ENCODE results near the gene MTCH1.

MTCH1 gene

DNA sequence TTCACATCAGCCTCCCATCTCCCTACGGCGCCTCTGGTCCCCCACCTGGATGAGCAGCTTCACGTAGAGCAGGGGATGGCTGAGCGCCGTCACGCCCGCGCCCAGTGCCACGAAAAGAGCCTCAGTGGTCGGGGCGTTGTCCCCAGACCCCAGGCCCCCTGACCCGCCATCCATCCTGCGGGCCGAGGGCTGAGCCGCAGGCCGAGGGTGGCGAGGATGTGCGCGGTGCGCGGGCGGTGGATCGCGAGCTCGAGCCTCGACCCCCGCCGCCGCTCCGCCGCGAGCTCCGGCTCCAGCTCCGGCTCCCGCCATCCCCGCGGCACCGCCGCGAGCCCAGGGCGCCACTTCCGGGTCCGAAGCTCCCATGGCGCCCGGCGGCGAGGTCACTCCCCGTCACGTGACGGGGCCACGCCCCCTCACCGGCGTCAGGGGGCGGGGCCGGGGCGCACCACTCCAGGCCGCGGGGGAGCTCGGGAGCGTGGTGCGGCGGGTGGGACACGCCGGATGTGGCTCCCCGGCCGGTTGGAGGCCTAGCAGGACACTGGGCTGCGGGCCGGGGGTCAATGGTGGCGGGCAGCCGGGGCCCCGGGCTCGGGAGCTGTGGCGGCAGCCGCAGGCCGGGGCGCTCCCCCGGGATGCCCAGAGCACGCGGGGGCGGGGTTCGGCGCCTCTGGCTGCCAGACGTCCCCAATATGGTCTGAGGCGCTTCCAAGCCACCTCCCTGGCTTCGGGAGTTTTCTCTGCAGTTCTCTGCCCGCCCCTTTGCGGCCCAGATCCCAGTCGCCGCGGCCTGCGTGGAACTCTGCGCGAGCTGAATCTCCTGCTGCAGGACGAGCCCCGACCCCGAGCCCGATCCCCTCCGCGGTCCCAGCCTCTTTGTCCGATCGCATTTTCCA lies at the start of gene MTCH1:
Gene MTCH1 (minus strand): TSS at position 389 of the 896 bp plus-strand sequence. CDS start 23 bp downstream, at position 366.
- peak; percentile 93 for DNase-seq

GRCh38 chr6:37033819-37034795 lies 48.1 kb upstream of the MTCH1 start:
- DNase-seq, result no peak

GRCh38 chr6:37033255-37033654 lies 47.3 kb upstream of the MTCH1 start:
- no peak for DNase-seq

DNA sequence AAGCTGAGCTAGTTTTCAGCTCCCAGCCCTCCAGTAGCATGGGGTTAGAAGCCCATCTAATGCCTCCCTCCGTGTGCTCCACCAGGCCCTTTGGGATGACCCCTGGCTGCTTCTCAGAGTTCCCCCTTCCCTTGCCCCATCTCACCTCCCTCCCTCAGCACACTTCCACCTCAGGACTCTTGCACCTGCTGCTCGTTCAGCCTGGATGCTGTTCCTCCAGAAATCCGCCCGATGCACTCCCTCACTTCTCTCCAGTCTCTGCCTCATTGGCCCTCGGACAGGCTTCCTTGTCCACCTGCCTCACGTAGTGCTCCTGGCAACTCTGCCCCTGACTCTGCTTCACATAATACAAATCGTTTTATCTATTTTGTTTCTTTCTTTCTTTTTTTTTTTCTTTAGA lies 46.2 kb upstream of the MTCH1 start:
- no peak for DNase-seq

DNA sequence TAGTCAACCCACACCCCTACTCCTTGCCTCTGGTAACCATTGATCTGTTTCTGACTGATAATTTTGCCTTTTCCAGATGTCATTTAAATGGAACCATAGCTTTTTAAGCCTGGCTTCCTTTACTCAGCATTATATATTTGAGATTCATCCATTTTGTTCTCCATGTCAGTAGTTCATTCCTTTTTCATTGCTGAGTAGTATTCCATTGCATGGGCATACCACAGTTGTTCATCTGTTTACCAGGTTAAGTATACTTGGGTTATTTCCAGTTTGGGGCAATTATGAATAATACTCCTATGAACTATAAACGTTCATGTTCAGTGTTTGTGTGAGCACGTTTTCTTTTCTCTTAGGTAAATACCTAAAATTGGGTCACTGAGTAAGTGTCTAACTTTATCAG lies 44.6 kb upstream of the MTCH1 start:
- DNase-seq, result no peak

GRCh38 chr6:37029249-37029971 lies 43.4 kb upstream of the MTCH1 start:
- DNase-seq, result peak; percentile 50

DNA sequence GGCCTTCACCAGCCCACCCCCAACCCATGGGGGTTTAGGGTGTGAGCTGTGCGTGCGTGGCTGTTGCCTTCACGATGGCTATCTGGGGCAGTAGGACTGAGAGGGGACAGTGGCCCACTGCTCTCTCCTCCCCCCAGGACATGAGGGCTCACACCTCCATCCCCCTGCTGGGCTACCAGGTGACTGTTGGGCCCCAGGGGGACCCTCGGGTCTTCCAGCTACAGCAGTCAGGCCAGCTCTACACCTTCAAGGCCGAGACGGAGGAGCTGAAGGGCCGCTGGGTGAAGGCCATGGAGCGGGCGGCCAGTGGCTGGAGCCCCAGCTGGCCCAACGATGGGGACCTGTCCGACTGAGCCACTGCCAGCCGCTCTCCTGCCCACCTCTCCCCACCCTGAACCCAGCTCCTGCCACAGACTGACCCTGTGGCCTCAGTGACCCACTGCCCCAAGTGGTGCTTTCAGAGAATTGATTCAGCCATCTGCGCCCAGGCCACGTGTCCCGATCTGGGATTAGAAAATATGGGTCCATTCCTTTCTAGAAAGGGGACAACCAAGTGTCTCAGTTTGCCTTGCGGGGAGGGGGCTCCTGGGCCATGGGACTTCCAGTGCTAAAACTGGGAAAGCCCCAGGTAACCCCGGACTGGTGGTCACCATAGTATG lies 41.9 kb upstream of the MTCH1 start:
- DNase-seq, result no peak

DNA sequence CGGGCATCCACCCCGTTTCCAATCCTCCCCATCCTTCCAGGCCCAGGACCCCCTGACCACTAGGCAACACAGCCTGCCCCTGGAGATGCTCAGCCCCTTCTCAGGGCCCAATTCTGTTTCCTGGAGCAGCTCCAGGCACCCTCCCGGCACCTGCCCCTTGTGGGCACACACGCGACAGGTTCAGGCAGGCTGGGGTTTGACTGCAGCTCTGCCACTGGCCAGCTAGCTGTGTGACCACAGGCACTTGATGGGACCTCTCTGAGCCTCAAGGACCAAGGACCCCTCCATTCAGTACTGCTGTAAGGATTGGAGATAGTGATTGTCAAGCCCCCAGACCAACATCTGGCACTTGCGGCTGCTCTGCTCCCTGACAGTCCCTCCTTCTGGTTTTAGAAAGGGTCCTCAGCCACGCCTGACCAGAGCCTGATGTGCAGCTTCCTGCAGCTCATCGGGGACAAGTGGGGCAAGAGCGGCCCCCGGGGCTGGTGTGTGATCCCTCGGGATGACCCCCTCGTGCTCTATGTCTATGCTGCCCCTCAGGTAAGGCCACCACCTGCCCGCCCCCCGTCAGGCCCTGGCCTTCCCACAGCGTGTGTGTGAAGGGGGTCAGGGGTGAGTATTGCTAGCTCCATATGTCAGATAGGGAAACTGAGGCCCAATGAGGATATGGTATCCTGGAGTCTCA lies 41.2 kb upstream of the MTCH1 start:
- no peak for DNase-seq

DNA sequence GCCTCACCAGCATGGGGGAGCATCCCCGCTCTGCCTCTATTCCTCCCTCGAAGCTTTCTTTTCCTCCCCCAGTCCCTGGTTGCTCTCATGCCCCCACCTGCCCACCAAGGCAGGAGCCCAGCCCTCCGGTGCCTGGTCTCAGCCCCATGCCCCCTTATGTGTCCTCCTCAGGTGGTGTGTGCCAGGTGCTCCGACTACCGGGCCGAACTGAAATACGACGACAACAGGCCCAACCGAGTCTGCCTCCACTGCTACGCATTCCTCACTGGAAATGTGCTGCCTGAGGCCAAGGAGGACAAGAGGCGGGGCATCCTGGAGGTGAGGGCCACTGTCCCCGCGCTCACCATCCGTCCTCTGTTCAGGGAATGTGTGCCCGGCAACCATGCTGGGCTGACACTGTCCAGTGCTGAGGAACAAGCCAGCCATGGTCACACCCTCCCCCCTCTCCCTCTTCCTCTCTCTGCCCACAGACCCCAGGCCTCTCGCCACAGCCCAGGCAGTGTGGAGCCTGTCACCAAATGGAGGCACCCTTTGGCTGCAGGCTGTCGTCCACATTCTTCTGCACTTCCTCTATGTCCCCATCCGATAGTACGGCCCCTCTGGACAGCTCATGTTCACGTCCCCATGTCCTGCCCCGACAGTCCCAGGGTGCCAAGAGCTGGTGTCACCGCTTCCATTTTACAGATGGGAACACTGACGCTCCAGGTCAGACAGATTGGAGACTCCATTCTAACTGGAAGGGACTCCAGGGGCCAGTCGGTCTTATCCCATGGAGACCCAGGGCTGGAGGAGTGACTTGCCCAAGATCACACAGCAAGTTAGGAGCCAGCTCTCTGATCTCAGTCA lies 39.8 kb upstream of the MTCH1 start:
- no peak for DNase-seq

DNA sequence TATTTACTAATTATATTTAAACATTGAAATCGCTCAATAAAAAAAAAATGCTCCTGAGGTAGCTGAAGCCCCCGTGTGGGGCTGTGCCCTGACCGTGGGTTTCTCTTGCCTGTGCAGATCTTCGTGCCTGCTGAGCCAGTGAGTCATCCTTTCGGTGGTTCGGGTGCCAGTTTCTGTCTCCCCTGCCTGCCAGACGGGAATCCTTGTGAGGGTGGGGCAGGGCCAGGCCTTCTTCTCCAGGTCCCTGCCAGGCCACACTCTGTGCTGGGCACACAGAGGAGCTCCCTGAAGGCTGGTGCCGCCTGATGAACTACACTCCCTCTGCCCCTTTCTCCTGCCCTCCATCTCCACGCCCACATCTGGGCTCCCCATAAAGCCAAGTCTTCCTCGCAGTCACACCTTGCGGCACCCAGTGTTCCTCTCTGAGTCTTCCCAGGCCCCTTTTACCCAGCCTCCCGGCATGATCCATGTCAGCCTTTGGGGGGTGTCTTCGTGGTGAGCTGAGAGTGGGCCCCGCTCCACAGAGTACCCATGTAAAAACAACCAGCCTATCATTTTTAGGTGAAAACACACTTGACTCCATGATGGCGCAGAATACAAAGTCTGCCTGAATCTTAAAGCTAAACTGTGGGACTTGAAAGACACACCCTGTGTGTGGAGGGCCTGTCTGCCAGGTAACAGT lies 38.8 kb upstream of the MTCH1 start:
- no peak for DNase-seq

DNA sequence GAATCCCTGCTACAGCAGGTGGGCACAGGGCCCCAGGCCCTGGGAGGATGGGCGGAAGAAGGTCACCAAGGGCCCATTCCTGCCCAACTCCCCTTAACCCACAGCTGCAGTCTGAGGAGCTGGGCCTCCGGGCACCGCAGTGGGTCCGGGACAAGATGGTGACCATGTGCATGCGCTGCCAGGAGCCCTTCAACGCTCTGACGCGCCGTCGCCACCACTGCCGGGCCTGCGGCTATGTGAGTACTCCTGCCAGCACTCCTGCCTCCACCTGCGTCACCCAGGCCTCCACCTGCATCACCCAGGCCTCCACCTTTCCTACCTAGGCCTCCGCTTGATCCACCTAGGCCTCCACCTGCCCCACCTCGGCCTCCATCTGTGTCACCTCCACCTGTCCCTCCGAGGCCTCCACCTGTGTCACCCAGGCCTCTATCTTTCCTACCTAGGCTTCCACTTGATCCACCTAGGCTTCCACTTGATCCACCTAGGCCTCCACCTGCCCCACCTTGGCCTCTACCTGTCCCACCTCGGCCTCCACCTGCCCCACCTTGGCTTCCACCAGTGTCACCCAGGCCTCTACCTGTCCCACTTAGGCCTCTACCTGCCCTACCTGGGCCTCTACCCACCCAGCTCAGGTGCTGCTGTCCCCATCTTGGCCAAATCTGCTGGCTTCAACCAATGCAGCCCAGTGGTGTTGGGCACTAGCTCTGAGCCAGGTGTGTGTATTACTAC lies 36.3 kb upstream of the MTCH1 start:
- no peak for DNase-seq

DNA sequence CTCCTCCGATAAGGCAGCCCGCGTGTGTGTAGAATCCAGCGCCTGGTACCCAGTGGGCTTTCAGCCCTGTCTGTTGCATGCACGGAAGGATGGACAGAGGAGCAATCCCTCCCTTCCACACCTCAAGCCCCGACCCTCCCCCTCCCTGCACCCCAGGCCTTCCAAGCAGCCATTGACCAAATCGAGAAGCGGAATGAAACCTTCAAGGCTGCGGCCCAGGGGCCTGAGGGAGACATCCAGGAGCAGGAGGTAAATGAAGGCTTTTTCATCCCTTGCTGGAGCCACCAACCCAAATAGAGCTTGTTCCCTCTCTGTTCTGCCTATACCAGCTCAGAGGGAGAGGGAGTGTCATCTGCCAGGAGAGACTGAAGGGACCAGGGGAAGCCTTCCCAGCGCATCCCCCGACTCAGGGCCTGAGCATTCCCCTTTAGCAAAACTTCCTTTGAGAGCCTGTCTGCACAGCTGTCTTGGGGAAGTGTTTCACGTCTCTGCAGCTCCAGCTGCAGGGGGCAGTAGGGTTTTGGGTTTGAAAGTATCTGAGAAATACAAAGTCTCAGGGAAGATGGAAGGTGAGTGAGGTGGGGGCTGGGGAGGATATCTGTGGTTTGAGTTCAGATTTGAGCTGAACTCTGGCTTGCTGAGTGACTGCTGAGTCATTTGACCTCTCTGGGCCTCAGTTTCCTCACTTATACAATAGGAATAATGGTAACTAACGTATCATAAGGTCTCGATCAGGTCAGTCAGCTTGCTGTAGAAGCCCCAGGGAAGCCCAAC lies 35.5 kb upstream of the MTCH1 start:
- DNase-seq, result no peak

DNA sequence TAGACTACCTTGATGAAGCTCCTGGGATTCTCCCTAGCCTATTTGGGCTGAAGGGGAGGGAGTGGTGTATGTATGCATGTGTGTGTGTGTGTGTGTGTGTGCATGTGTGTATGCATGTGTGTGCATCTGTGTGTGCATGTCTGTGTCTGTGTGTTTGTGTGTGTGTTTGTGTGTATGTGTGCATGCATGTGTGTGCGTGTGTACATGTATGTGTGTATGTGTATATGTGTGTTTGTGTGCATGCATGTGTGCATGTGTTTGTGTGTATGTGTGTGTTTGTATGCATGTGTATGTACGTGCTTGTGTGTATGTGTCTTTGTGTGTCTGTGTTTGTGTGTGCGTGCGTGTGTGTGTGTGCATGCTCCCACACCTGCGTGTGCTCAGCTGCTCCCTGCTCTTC lies 34.8 kb upstream of the MTCH1 start:
- no peak for DNase-seq

DNA sequence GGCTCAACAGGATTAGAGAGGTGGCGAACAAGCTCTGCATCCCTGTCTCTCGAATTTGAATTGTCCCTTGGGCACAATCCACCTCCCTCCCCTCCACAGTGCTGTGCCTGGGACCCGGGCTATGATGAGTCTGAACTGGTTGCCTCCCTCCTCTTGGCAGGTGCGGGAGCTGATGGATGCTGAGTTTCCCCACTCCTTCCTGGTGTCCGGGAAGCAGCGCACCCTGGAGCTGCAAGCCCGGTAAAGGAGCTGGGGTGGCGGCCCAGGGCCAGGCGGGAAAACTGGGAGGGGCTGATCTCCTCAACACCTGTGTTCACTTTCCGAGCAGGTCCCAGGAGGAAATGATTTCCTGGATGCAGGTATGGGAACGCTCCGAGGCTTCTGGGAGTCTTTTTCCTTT lies 34.4 kb upstream of the MTCH1 start:
- DNase-seq, result no peak

DNA sequence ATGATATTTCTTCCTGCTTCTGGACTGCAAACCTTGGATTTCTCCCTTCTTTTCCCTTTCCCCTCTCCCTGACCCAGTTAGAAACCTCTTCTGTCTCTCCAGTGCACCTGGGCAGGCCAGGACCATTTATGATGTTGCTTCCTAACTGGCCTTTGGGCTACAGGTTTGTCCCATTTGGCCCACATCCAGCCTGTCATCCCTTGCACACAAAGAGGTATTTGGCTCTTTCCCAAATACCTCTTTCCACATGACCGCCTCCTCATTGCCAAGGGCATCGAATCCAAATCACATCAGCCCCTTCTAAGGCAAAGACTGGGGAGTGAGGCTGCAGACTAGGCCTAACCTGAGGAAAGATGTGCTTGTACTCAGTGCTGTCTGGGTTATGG lies 33.1 kb upstream of the MTCH1 start:
- no peak for DNase-seq

GRCh38 chr6:37018198-37019064 lies 32.4 kb upstream of the MTCH1 start:
- DNase-seq, result peak; percentile 64

DNA sequence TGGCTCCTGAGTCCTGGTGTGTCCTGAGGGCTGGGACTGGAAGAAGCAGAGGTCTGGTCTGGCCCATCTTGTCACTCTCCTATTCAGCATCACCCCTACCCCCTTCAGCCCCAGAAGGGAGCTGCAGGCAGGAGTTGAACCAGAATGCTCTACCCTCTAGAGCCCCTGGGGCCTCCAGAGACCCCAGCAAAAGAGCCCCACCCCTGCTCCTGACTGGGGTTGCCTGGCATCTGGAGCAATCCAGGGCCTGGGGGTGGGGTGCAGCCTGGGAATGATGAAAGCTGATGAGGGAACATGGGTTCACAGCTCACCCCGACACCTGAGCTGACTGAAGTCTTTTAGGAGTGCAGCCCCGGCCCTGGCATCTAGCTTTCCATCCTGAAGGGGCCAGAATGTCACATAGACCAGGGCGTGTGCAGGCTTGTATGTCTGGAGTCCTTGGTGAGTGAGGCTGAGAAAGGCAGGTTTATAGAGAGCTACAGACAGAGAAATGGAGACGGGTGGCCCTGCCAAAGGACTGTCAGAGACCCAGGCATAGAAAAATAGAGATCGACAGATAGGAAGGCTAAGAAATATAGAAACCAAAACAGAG lies 31.7 kb upstream of the MTCH1 start:
- no peak for DNase-seq

Data from 8988T (cell line).